Hepatocyte (in vitro differentiated cells): ENCODE data around the gene FAM174C. TPM values are rescaled to one million over a fixed set of nuclear protein-coding genes. Genes with fewer than 3 reads are reported as not detected.

Source experiments
- DNase-seq: peaks from one replicate; pipeline ENCODE4 v3.0.0-alpha.2; 2016; ENCODE audit warnings: low spot score
- H2AFZ ChIP-seq: fragments of 200-600 bp; sonication (generic); 2 replicates; pipeline ENCODE4 v1.6.0; 2016; ENCODE audit warnings: antibody characterized with exemption, mild to moderate bottlenecking
- H3K27ac ChIP-seq: fragments of 200-600 bp; sonication (generic); 2 replicates; pipeline ENCODE4 v1.5.1; 2016; ENCODE audit warnings: mild to moderate bottlenecking
- H3K27me3 ChIP-seq: fragments of 200-600 bp; sonication (generic); 2 replicates; pipeline ENCODE4 v1.6.1; 2016
- H3K36me3 ChIP-seq: fragments of 200-600 bp; sonication (generic); replicated peaks from 2 replicates; pipeline ENCODE4 v1.5.1; 2016; ENCODE audit warnings: low read depth; ENCODE audit not compliant: insufficient read depth
- H3K4me1 ChIP-seq: fragments of 200-600 bp; sonication (generic); 2 replicates; pipeline ENCODE4 v1.5.1; 2016; ENCODE audit warnings: mild to moderate bottlenecking, moderate library complexity; ENCODE audit not compliant: insufficient read depth
- H3K4me2 ChIP-seq: fragments of 200-600 bp; sonication (generic); 2 replicates; pipeline ENCODE4 v1.6.0; 2016
- H3K4me3 ChIP-seq: fragments of 200-600 bp; sonication (generic); 2 replicates; pipeline ENCODE4 v1.5.1; 2016; ENCODE audit warnings: mild to moderate bottlenecking
- H3K79me2 ChIP-seq: fragments of 200-600 bp; sonication (generic); 2 replicates; pipeline ENCODE4 v1.6.0; 2017; ENCODE audit warnings: mild to moderate bottlenecking
- H3K9me2 ChIP-seq: fragments of 200-600 bp; sonication (generic); replicated peaks from 2 replicates; pipeline ENCODE4 v1.6.0; 2017; ENCODE audit warnings: mild to moderate bottlenecking; ENCODE audit not compliant: insufficient read depth
- H3K9me3 ChIP-seq: fragments of 200-600 bp; sonication (generic); 2 replicates; pipeline ENCODE4 v1.5.1; 2016; ENCODE audit warnings: low read depth, mild to moderate bottlenecking
- H4K20me1 ChIP-seq: fragments of 200-600 bp; sonication (generic); 2 replicates; pipeline ENCODE4 v1.6.0; 2016; ENCODE audit warnings: mild to moderate bottlenecking; ENCODE audit not compliant: insufficient read depth, poor library complexity, severe bottlenecking
- CTCF ChIP-seq: fragments of 200-600 bp; sonication (generic); IDR thresholded peaks from 2 replicates; pipeline ENCODE4 v1.5.1; 2016; ENCODE audit warnings: antibody characterized with exemption, mild to moderate bottlenecking; ENCODE audit not compliant: poor library complexity
- EZH2 ChIP-seq: fragments of 200-600 bp; sonication (generic); IDR thresholded peaks from 2 replicates; pipeline ENCODE4 v1.6.1; 2016; ENCODE audit warnings: antibody characterized with exemption, mild to moderate bottlenecking, borderline replicate concordance
- EZH2phosphoT487 ChIP-seq: fragments of 200-600 bp; sonication (generic); IDR thresholded peaks from one replicate; pipeline ENCODE4 v1.6.1; 2018; ENCODE audit warnings: antibody characterized with exemption, mild to moderate bottlenecking, low read depth, moderate library complexity; ENCODE audit not compliant: unreplicated experiment, severe bottlenecking
- WGBS: methylation state at CpG from one replicate; pipeline ENCODE4 v1.1.6; 2016; ENCODE audit warnings: low lambda C conversion rate; ENCODE audit errors: missing lambda C conversion rate; 5-methylcytosine and 5-hydroxymethylcytosine counted together
- polyA plus RNA-seq: library from polyadenylated mRNA; unstranded; fragments of >200 nt; fragmentation: Nextera tagmentation; extraction: Ambion mirVana; gene quantifications from 2 replicates; pipeline ENCODE4 v1.2.1, GENCODE V29; 2016
- total RNA-seq: library from RNA; depleted of rRNA; stranded (reverse); fragments of >200 nt; gene quantifications from 2 replicates; pipeline ENCODE4 v1.2.3, GENCODE V29; 2014

Gene FAM174C
- total and polyA plus RNA-seq, 2 experiments from 2014 or later, result 25.5 to 79.9 TPM

- no peaks in the 10 kb centered on the region for H4K20me1 ChIP-seq
- H3K9me2 ChIP-seq, result no peaks in the 10 kb centered on the region
- H3K4me1 ChIP-seq, result peaks cover 12% of the 10 kb centered on the region
- no peak overlapping the region for H3K4me2 ChIP-seq
- TF ChIP-seq EZH2, result no peak
- no peak for TF ChIP-seq CTCF
- no peaks in the 10 kb centered on the region for H3K36me3 ChIP-seq
- no peak overlapping the region for H3K27ac ChIP-seq
- no peaks in the 10 kb centered on the region for H3K27me3 ChIP-seq
- no peak overlapping the region for H2AFZ ChIP-seq
- no peak for DNase-seq
- peaks cover 14% of the 10 kb centered on the region for H3K79me2 ChIP-seq
- no peak overlapping the region for H3K4me3 ChIP-seq
- 97% methylated on average over 11 of the region's 13 CpGs for WGBS
- no peaks in the 10 kb centered on the region for H3K9me3 ChIP-seq
Observed at GRCh38 chr19:1296078-1296477, 20.7 kb downstream of the FAM174C start.

GRCh38 chr19:1296575-1297271 lies 21.4 kb downstream of the FAM174C start:
- no peak overlapping the region for H3K4me2 ChIP-seq
- no peak for TF ChIP-seq EZH2
- TF ChIP-seq CTCF, result no peak
- no peak for TF ChIP-seq EZH2phosphoT487

DNA sequence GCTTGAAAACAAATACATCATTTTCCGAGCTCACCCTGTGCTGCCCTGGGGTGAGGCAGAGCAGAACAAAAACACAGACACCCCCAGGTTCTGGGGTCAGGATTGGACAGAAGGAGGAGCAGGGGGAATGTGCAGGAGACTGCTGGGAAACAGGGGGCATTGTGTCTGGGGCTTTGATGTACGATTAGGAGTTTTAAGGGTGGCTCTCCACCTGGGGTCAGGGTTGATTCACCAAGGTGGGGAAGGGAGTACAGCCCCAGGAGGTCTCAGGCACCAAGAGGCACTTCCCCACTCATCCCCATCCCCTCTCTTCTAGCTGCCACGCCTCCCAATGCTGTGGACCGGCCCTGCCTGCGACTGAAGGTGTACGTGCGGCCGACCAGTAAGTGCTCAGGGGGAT lies 22.9 kb downstream of the FAM174C start:
- no peaks in the 10 kb centered on the region for H3K36me3 ChIP-seq

More at GRCh38 chr19:1296575-1297271, 21.4 kb downstream of the FAM174C start:
- Histone ChIP-seq H3K36me3 (no peaks in the 10 kb centered on the region), H3K9me3 (no peaks in the 10 kb centered on the region), H3K79me2 (peaks cover 8% of the 10 kb centered on the region), H3K4me1 (peaks cover 6% of the 10 kb centered on the region), H3K27ac (no peak overlapping the region), H3K4me3 (no peak overlapping the region), H4K20me1 (no peaks in the 10 kb centered on the region), H2AFZ (no peak overlapping the region), H3K27me3 (no peaks in the 10 kb centered on the region), H3K9me2 (no peaks in the 10 kb centered on the region)
- 93% methylated on average over 24 of the region's 24 CpGs for WGBS
- no peak for DNase-seq

More for the DNA sequence above, 22.9 kb downstream of the FAM174C start:
- Histone ChIP-seq H4K20me1 (no peaks in the 10 kb centered on the region), H3K4me3 (no peak overlapping the region), H3K27me3 (no peaks in the 10 kb centered on the region), H3K9me3 (no peaks in the 10 kb centered on the region), H2AFZ (no peak overlapping the region), H3K79me2 (no peaks in the 10 kb centered on the region), H3K4me2 (no peak overlapping the region), H3K9me2 (no peaks in the 10 kb centered on the region), H3K4me1 (no peaks in the 10 kb centered on the region), H3K27ac (no peak overlapping the region)
- TF ChIP-seq EZH2phosphoT487, result no peak
- no peak for TF ChIP-seq EZH2
- no peak for TF ChIP-seq CTCF
- no peak for DNase-seq
- WGBS, result 92% methylated on average over 8 of the region's 8 CpGs
